Common myeloid progenitor, CD34-positive (primary cell): ENCODE measurements around the gene RAPH1.
"Not testable (repeated sequence)": the region's sequence is repeated elsewhere in the genome, so short reads cannot be mapped to it uniquely, and the experiment has no call there.

Experiments used
- CTCF ChIA-PET: fragments of 350-600 bp; sonication (Branson Sonifier 250); formaldehyde crosslinking; loops from one replicate; lab custom pipeline; 2021; ENCODE audit warnings: antibody characterized with exemption; lab: Charles Lee
- POLR2A ChIA-PET: fragments of 350-600 bp; sonication (Branson Sonifier 250); formaldehyde crosslinking; loops from one replicate; lab custom pipeline; 2021; ENCODE audit warnings: antibody characterized with exemption; lab: Charles Lee
- DNase-seq, 3 donors: peaks; one replicate each; pipeline versions ENCODE4 v3.0.0 to v3.0.0-alpha.2; 2013
- H3K27ac ChIP-seq, 2 experiments: 1 replicate in 1 of 2; 2 replicates in 1 of 2; pipeline ENCODE4 v1.7.0; 2013; ENCODE audit warnings: inconsistent platforms in 2 of 2, low read length in 2 of 2, mild to moderate bottlenecking in 2 of 2, low read depth in 1 of 2, moderate library complexity in 1 of 2; ENCODE audit not compliant: severe bottlenecking in 2 of 2, insufficient read depth in 1 of 2, poor library complexity in 1 of 2
- H3K27me3 ChIP-seq, 5 experiments: replicated peaks in 2 of 5; 1 replicate in 3 of 5; 2 replicates in 2 of 5; pipeline versions ENCODE4 v1.6.1 to v1.7.0; 2013; ENCODE audit warnings: low read length in 4 of 5, mild to moderate bottlenecking in 2 of 5, moderate library complexity in 2 of 5, inconsistent platforms in 1 of 5; ENCODE audit not compliant: insufficient read depth in 5 of 5, control insufficient read depth in 4 of 5
- H3K36me3 ChIP-seq, 4 experiments: 1 replicate in 2 of 4; 2 replicates in 2 of 4; pipeline versions ENCODE4 v1.6.1 to v1.7.0; 2013; ENCODE audit warnings: low read length in 3 of 4, control low read depth in 1 of 4, mild to moderate bottlenecking in 1 of 4; ENCODE audit not compliant: control insufficient read depth in 4 of 4, insufficient read depth in 4 of 4
- H3K4me1 ChIP-seq, 4 experiments: 1 replicate in 3 of 4; 2 replicates in 1 of 4; pipeline versions ENCODE4 v1.6.1 to v1.7.1; 2013; ENCODE audit warnings: low read length in 3 of 4, mild to moderate bottlenecking in 3 of 4, control low read depth in 1 of 4, inconsistent platforms in 1 of 4, moderate library complexity in 1 of 4; ENCODE audit not compliant: control insufficient read depth in 4 of 4, insufficient read depth in 4 of 4; ENCODE audit errors: control extremely low read depth in 1 of 4
- H3K4me3 ChIP-seq, 7 experiments: 1 replicate in 4 of 7; 2 replicates in 3 of 7; pipeline versions ENCODE4 v1.5.1 to v1.7.0; 2013; ENCODE audit warnings: mild to moderate bottlenecking in 7 of 7, low read length in 6 of 7, moderate library complexity in 6 of 7, inconsistent platforms in 2 of 7, low read depth in 2 of 7, control low read depth in 1 of 7; ENCODE audit not compliant: insufficient read depth in 4 of 7, control insufficient read depth in 1 of 7; ENCODE audit errors: extremely low read depth in 1 of 7
- H3K9me3 ChIP-seq, 5 experiments: 1 replicate in 4 of 5; 2 replicates in 1 of 5; pipeline versions ENCODE4 v1.6.1 to v1.7.1; 2013; ENCODE audit warnings: low read length in 4 of 5, mild to moderate bottlenecking in 2 of 5, inconsistent platforms in 1 of 5, low read depth in 1 of 5, moderate library complexity in 1 of 5; ENCODE audit not compliant: control insufficient read depth in 4 of 5, insufficient read depth in 2 of 5; ENCODE audit errors: control extremely low read depth in 1 of 5
- WGBS: methylation state at CpG from one replicate; pipeline ENCODE4 v1.1.5; 2013; ENCODE audit not compliant: insufficient coverage; 5-methylcytosine and 5-hydroxymethylcytosine counted together

RAPH1 gene

DNA sequence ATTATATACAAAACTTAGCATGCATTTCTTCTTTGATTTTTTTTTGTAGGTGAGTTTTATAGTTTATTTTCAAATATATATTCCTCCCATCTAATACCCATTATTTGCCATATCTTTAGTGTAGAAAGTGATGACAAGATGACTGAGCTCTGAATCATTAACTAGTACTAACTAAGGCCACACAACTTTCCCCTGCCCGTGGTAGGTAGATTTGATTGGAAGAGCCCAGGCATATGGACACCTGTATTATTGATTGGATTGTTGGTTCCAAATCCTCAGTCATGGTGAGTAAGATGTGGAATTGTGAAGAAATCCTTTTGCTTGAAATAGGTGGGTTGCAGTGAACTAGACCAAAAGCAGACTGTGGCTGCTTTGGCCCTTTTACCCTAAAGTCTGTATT lies 152.1 kb downstream of the RAPH1 start:
- no peaks in the 10 kb centered on the region for H3K27me3 ChIP-seq
- H3K36me3 ChIP-seq, result peaks cover 0 to 2% (median under 1%) of the 10 kb centered on the region in 4 experiments
- CTCF ChIA-PET, result interaction anchor here (1.0 to 1.1 kb wide), 2 partner anchors 9 to 12 kb away, joined by 3 to 5 read pairs; no protein-coding TSS in a partner anchor
- WGBS, result no CpG with 5 or more reads among the region's 1 CpG
- no peak overlapping the region for H3K4me3 ChIP-seq
- H3K27ac ChIP-seq, result no peak overlapping the region
- POLR2A ChIA-PET, result no interaction called here
- H3K9me3 ChIP-seq, result no peaks in the 10 kb centered on the region
- H3K4me1 ChIP-seq, result no peaks in the 10 kb centered on the region
- no peak for DNase-seq

DNA sequence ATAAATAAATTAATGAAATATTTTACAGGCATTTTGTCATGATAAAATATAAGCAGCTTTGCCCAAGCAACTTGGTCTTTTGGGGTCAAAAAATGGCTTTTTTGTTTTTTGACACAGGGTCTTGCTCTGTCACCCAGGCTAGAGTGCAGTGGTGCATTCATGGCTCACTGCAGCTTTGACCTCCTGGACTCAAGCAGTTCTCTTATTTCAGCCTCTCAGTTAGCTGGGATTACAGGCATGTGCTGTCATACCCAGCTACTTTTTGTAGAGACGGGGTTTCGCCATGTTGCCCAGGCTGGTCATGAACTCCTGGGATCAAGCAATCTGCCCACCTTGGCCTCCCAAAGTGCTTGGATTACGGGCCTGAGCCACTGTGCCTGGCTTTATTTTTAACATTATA lies 155.9 kb downstream of the RAPH1 start:
- no peak for DNase-seq
- Histone ChIP-seq H3K9me3 (no peaks in the 10 kb centered on the region), H3K36me3 (peaks cover under 1 to 4% (median 2%) of the 10 kb centered on the region in 4 experiments), H3K27ac (no peak overlapping the region), H3K4me1 (no peaks in the 10 kb centered on the region), H3K27me3 (no peaks in the 10 kb centered on the region), H3K4me3 (no peak overlapping the region)
- ChIA-PET CTCF (interaction anchor here (1.3 kb wide), 1 partner anchor 33 kb away, joined by 4 read pairs; no protein-coding TSS in a partner anchor), POLR2A (no interaction called here)
- 100% methylated on average over 2 of the region's 3 CpGs for WGBS

DNA sequence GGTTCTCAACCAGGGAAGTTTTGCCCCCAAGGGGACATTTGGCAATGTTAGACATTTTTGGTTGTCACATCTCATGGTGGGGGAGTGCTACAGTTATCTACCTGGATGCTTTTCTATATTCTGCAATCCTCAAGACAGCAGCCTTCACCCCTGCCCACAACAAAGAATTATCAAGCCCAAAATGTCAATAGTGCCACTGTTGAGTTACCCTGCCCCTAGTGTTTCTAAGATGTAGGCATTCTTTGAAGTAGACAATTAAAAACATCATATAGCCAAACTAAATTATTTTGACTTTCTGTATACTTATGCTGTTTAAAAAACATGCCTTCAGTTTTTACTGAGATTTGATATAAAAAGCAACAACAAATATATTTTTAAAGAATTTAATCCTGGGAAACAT lies 158.9 kb downstream of the RAPH1 start:
- ChIA-PET POLR2A (no interaction called here), CTCF (interaction anchor here (1.0 kb wide), 1 partner anchor 14 kb away, joined by 3 read pairs; no protein-coding TSS in a partner anchor)
- H3K27ac ChIP-seq, result no peak overlapping the region
- H3K27me3 ChIP-seq, result no peaks in the 10 kb centered on the region
- no peaks in the 10 kb centered on the region for H3K4me1 ChIP-seq
- H3K4me3 ChIP-seq, result no peak overlapping the region
- DNase-seq, result peak in 1 of 3 donors; percentile 5
- peaks cover 0 to 4% (median under 1%) of the 10 kb centered on the region in 4 experiments for H3K36me3 ChIP-seq
- no peaks in the 10 kb centered on the region for H3K9me3 ChIP-seq

DNA sequence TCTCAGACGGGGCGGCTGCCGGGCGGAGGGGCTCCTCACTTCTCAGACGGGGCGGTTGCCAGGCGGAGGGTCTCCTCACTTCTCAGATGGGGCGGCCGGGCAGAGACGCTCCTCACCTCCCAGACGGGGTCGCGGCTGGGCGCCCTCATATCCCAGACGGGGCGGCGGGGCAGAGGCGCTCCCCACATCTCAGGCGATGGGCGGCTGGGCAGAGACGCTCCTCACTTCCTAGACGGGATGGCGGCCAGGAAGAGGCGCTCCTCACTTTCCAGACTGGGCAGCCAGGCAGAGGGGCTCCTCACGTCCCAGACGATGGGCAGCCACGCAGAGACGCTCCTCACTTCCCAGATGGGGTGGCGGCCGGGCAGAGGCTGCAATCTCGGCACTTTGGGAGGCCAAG lies 162.4 kb downstream of the RAPH1 start:
- H3K4me3 ChIP-seq, H3K27ac ChIP-seq, H3K36me3 ChIP-seq, CTCF ChIA-PET, H3K4me1 ChIP-seq, POLR2A ChIA-PET, H3K9me3 ChIP-seq, DNase-seq, H3K27me3 ChIP-seq: not testable (repeated sequence)
- 100% methylated on average over 10 of the region's 31 CpGs for WGBS

DNA sequence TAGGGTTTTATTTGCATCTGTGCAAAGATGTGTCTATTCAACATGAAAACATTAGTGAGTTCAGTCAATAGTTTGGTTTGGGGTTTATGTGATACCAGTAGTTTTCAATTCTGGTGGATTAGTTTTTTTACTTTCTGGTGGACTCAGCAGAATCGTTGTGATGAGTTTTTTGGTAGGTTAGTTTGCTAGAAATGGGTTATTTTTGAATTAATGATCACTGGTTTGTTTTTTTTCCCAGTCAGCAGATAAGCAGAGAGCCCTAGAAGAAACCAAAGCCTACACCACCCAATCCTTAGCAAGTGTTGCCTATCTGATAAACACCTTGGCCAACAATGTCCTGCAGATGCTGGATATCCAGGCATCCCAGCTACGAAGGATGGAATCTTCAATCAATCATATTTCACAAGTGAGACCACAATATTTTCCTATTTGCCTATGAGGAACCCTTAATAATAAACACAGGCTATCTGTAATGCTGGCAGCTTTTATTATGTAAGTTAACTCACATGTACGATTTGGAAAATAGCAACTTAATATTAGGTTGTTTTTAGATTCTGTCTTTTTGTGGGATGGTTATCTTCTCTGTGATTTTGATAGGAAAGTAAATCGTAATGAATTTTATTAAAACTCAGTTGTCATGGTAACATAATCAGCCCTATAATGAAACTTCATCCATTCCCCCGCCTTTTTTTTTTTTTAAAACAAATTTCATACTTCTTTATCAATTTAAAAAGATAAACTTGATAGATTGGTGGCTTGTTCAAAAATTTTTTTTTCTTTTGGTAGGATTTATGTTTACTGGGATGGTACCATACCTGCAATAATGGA lies 168.2 kb downstream of the RAPH1 start:
- no CpG with 5 or more reads among the region's 5 CpGs for WGBS
- no peak for DNase-seq
- peaks cover 0 to 7% (median under 1%) of the 10 kb centered on the region in 4 experiments for H3K36me3 ChIP-seq
- no peaks in the 10 kb centered on the region for H3K9me3 ChIP-seq
- POLR2A ChIA-PET, result no interaction called here
- H3K4me3 ChIP-seq, result no peak overlapping the region
- no peaks in the 10 kb centered on the region for H3K27me3 ChIP-seq
- CTCF ChIA-PET, result no interaction called here
- H3K27ac ChIP-seq, result no peak overlapping the region
- peaks cover 0 to 2% (median under 1%) of the 10 kb centered on the region in 4 experiments for H3K4me1 ChIP-seq

DNA sequence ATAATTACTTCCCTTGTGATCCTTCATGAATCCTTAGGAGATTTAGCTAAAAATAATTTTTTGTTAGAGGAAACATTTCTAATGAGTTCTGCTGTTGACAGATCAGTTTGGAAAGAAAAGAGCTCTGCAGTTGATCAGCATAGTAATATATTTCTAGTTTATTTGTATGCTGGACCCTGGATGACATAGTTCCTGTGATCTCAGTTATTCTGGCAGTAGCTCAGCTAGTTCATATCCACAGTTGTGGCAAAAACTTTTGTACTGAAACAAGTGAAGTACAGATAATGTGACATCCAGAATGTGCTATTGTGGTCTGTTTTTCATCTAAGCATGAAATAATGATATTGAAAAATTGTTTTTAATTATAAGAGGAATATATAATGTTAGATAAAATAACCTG lies 173.2 kb downstream of the RAPH1 start:
- peaks cover 0 to 6% (median 0%) of the 10 kb centered on the region in 5 experiments for H3K9me3 ChIP-seq
- no peak for DNase-seq
- no peak overlapping the region for H3K4me3 ChIP-seq
- ChIA-PET POLR2A (no interaction called here), CTCF (interaction anchor here (1.0 to 1.7 kb wide), 2 partner anchors 14 to 15 kb away, joined by 3 read pairs; no protein-coding TSS in a partner anchor)
- H3K4me1 ChIP-seq, result peaks cover 0 to 9% (median 6%) of the 10 kb centered on the region in 4 experiments
- peaks cover 0 to 3% (median 1%) of the 10 kb centered on the region in 4 experiments for H3K36me3 ChIP-seq
- H3K27ac ChIP-seq, result no peak overlapping the region
- no peaks in the 10 kb centered on the region for H3K27me3 ChIP-seq

DNA sequence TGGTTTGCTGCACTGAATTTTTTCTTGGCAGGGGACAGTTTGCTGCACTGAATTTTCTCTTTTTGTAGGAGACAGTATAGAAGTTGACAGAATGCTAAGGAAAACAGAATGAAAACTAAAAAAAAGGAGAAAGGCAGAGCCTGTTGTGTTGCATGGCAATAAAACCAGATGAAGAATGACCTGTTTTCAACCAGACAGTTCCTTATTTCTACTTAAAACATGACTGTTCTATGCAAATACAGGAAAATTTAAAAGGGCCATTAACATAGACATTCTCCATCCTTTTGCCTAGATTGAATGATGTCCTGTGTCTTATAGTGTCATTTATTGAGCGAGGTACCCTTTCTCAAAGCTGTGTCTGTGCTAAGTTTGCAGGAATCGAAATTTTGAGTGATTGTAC lies 173.6 kb downstream of the RAPH1 start:
- ChIA-PET POLR2A (no interaction called here), CTCF (interaction anchor here (1.7 kb wide), 1 partner anchor 14 kb away, joined by 3 read pairs; no protein-coding TSS in a partner anchor)
- peaks cover 0 to 6% (median 0%) of the 10 kb centered on the region in 5 experiments for H3K9me3 ChIP-seq
- 48% methylated on average over 2 of the region's 2 CpGs for WGBS
- H3K4me3 ChIP-seq, result no peak overlapping the region
- H3K27me3 ChIP-seq, result no peaks in the 10 kb centered on the region
- peaks cover 0 to 9% (median 6%) of the 10 kb centered on the region in 4 experiments for H3K4me1 ChIP-seq
- no peak overlapping the region for H3K27ac ChIP-seq
- H3K36me3 ChIP-seq, result peaks cover 0 to 3% (median under 1%) of the 10 kb centered on the region in 4 experiments
- peak in 2 of 3 donors; percentile 7 to 18 for DNase-seq
